Right atrium auricular region (tissue), 2 donors: ENCODE results near the gene RUNX2. TPM values are rescaled to one million over a fixed set of nuclear protein-coding genes. Genes with fewer than 3 reads are reported as not detected.

Experiments
- DNase-seq: peaks from one replicate; pipeline ENCODE4 v3.0.0-alpha.2; 2019; ENCODE audit warnings: low spot score
- H3K27ac ChIP-seq, 2 donors: fragments of 200-600 bp; sonication (generic); 1 replicate in 1 of 2; 2 replicates in 1 of 2; pipeline ENCODE4 v1.5.1; 2016 to 2019
- H3K27me3 ChIP-seq, 2 donors: fragments of 200-600 bp; sonication (generic); one replicate each; pipeline versions ENCODE4 v1.5.1 to v1.6.0; 2017 to 2019
- H3K36me3 ChIP-seq: fragments of 200-600 bp; sonication (generic); one replicate; pipeline ENCODE4 v1.5.1; 2016
- H3K4me1 ChIP-seq, 2 donors: fragments of 200-600 bp; sonication (generic); one replicate each; pipeline versions ENCODE4 v1.5.1 to v1.6.0; 2017 to 2019
- H3K4me3 ChIP-seq, 2 donors: fragments of 200-600 bp; sonication (generic); 1 replicate in 1 of 2; 2 replicates in 1 of 2; pipeline ENCODE4 v1.5.1; 2017 to 2019; ENCODE audit warnings: mild to moderate bottlenecking in 1 of 2, moderate library complexity in 1 of 2
- H3K9me3 ChIP-seq, 2 donors: fragments of 200-600 bp; sonication (generic); one replicate each; pipeline ENCODE4 v1.5.1; 2019
- CTCF ChIP-seq, 2 donors: fragments of 200-600 bp; sonication (generic); IDR thresholded peaks; one replicate each; pipeline ENCODE4 v1.5.1; 2019; ENCODE audit warnings: antibody characterized with exemption in 2 of 2
- total RNA-seq, 2 donors: library from RNA; depleted of rRNA; stranded (reverse); fragments of >200 nt; gene quantifications; one replicate each; pipeline ENCODE4 v1.1.0, GENCODE V29; 2016

The RUNX2 gene
- total RNA-seq, 2 donors from 2014 or later = 0.55 to 0.85 TPM

GRCh38 chr6:45378334-45378926 lies 50.3 kb downstream of the RUNX2 start:
- TF ChIP-seq CTCF (IDR thresholded peaks at IDR 0.05) = no peak
- Histone ChIP-seq H3K4me1 (peaks cover 0 to 17% of the 10 kb centered on the region in 2 donors), H3K27me3 (no peaks in the 10 kb centered on the region), H3K27ac (peak overlapping the region; percentile 92 to 98), H3K9me3 (no peaks in the 10 kb centered on the region), H3K4me3 (peak overlapping the region; percentile 82 to 85), H3K36me3 (no peaks in the 10 kb centered on the region)
- no peak for DNase-seq

DNA sequence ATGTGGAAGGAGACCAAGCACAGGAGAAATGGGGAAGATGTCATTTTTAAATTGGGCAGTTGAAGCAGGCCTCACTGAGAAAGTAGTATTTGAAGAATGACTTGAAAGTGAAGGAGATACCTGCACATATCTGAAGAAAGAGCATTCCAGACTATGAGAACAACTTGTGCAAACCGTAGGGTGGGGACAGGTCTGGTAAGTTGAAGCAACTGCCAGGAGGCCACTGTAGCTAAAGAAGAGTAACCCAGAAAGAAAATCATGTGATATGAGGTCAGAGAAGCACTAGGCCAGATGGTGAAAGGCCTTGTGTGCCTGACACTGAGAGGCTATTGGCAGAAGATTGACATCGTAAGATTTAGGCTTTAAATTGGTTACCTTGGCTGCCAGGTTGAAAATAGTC lies 54.3 kb downstream of the RUNX2 start:
- Histone ChIP-seq H3K4me3 (no peak overlapping the region), H3K9me3 (no peaks in the 10 kb centered on the region), H3K36me3 (no peaks in the 10 kb centered on the region), H3K27ac (no peak overlapping the region), H3K4me1 (peaks cover 0 to 9% of the 10 kb centered on the region in 2 donors), H3K27me3 (no peaks in the 10 kb centered on the region)
- TF ChIP-seq CTCF (IDR thresholded peaks at IDR 0.05) = no peak
- DNase-seq = no peak

- H3K36me3 ChIP-seq = no peaks in the 10 kb centered on the region
- H3K4me3 ChIP-seq = no peak overlapping the region
- no peaks in the 10 kb centered on the region for H3K9me3 ChIP-seq
- no peak for DNase-seq
- H3K4me1 ChIP-seq = no peaks in the 10 kb centered on the region
- H3K27me3 ChIP-seq = no peaks in the 10 kb centered on the region
- no peak for TF ChIP-seq CTCF (IDR thresholded peaks at IDR 0.05)
- no peak overlapping the region for H3K27ac ChIP-seq
These were observed 58.4 kb downstream of the RUNX2 start for GRCh38 chr6:45386501-45386900.

GRCh38 chr6:45387236-45387635 lies 59.1 kb downstream of the RUNX2 start:
- Histone ChIP-seq H3K36me3 (no peaks in the 10 kb centered on the region), H3K27ac (no peak overlapping the region), H3K4me1 (no peaks in the 10 kb centered on the region), H3K9me3 (no peaks in the 10 kb centered on the region), H3K4me3 (no peak overlapping the region), H3K27me3 (no peaks in the 10 kb centered on the region)
- no peak for TF ChIP-seq CTCF (IDR thresholded peaks at IDR 0.05)
- no peak for DNase-seq

DNA sequence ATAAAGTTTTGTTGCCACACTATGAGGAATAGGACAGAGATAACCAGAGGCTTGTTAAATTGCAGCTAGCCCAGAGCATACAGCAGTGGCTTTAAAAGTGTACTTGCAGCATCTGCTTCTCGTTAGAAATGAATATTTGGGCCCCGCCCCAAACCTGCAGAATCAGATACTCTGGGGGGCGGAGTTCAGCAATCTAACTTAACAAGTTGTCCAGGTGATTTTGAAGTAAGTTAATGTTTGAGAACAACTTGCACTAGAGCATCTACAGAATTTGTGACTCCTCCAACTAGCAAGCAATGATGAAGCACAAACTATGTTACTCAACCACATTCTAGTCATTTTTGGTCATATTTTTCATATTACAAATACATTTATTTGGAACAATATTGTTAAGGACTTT lies 60.2 kb downstream of the RUNX2 start:
- Histone ChIP-seq H3K27me3 (no peaks in the 10 kb centered on the region), H3K4me1 (no peaks in the 10 kb centered on the region), H3K9me3 (no peaks in the 10 kb centered on the region), H3K4me3 (no peak overlapping the region), H3K36me3 (no peaks in the 10 kb centered on the region), H3K27ac (no peak overlapping the region)
- TF ChIP-seq CTCF (IDR thresholded peaks at IDR 0.05) = no peak
- no peak for DNase-seq

- Histone ChIP-seq H3K9me3 (no peaks in the 10 kb centered on the region), H3K27me3 (no peaks in the 10 kb centered on the region), H3K4me3 (no peak overlapping the region), H3K4me1 (no peaks in the 10 kb centered on the region), H3K36me3 (no peaks in the 10 kb centered on the region), H3K27ac (no peak overlapping the region)
- DNase-seq = no peak
- no peak for TF ChIP-seq CTCF (IDR thresholded peaks at IDR 0.05)
These were observed 66.5 kb downstream of the RUNX2 start for GRCh38 chr6:45394586-45395095.
